H1 (cell line): ENCODE measurements around the gene NFE2L2. TPM values are rescaled to one million over a fixed set of nuclear protein-coding genes. Genes with fewer than 3 reads are reported as not detected.

Experiments used
- ATF3 ChIP-seq: IDR thresholded peaks from 2 replicates; pipeline ENCODE4 v1.6.1; 2011; ENCODE audit warnings: low read depth, mild to moderate bottlenecking, low read length; ENCODE audit not compliant: insufficient read depth
- BRCA1 ChIP-seq: IDR thresholded peaks from 2 replicates; pipeline ENCODE4 v1.6.1; 2012; ENCODE audit warnings: low read depth, low read length, improper control_type of control experiment
- CREB1 ChIP-seq: IDR thresholded peaks from 2 replicates; pipeline ENCODE4 v1.6.1; 2012; ENCODE audit warnings: inconsistent platforms
- EGR1 ChIP-seq: IDR thresholded peaks from 2 replicates; pipeline ENCODE4 v1.6.1; 2011; ENCODE audit warnings: low read depth, low read length, borderline replicate concordance
- RNF2 ChIP-seq: fragments of 200-900, 300-1000 bp; sonication (generic); IDR thresholded peaks from 2 replicates; pipeline ENCODE4 v1.7.1; 2016; ENCODE audit warnings: borderline replicate concordance, low read depth, mild to moderate bottlenecking, antibody characterized with exemption, low read length; ENCODE audit not compliant: poor library complexity, severe bottlenecking; ENCODE audit errors: missing control alignments
- TCF12 ChIP-seq: IDR thresholded peaks from 2 replicates; pipeline ENCODE4 v1.6.1; 2011; ENCODE audit warnings: low read depth, mild to moderate bottlenecking, low read length
- polyA plus RNA-seq, 7 experiments: library from polyadenylated mRNA; depleted of rRNA in 3 of 7; stranded (reverse) in 5 of 7; unstranded in 2 of 7; fragments of >200 nt in 5 of 7; fragments of 200-250 nt in 2 of 7; gene quantifications; 1 replicate in 5 of 7; 2 replicates in 1 of 7; 4 replicates in 1 of 7; pipeline versions ENCODE4 v1.2.1 to v1.2.3, GENCODE V29; 2011 to 2013; ENCODE audit warnings: missing spikeins in 2 of 7, mixed read lengths in 2 of 7
- total RNA-seq: library from RNA; stranded (reverse); fragmentation: NEBNext Ultra II Directional; extraction: Animal tissue kit (Norgen Biotek cat#: 25700); gene quantifications from 2 replicates; pipeline ENCODE4 v1.2.1, GENCODE V29; 2021

NFE2L2 gene
- total and polyA plus RNA-seq, 2 of the 8 experiments (the other 6 are each of a cell fraction or from before 2014, with no cell fraction given) = 33.2 to 34.5 TPM

- TF ChIP-seq RNF2 (no peak), CREB1 (no peak), ATF3 (no peak), TCF12 (no peak), BRCA1 (no peak), EGR1 (no peak)
Measured at GRCh38 chr2:177190941-177191340, 73.6 kb downstream of the NFE2L2 start (continued).
